ENCODE results near the gene CNTLN.

GRCh38 chr9:17487467-17487866 is 352.6 kb downstream of the CNTLN start:
- TF ChIP-seq, protein P1, sequence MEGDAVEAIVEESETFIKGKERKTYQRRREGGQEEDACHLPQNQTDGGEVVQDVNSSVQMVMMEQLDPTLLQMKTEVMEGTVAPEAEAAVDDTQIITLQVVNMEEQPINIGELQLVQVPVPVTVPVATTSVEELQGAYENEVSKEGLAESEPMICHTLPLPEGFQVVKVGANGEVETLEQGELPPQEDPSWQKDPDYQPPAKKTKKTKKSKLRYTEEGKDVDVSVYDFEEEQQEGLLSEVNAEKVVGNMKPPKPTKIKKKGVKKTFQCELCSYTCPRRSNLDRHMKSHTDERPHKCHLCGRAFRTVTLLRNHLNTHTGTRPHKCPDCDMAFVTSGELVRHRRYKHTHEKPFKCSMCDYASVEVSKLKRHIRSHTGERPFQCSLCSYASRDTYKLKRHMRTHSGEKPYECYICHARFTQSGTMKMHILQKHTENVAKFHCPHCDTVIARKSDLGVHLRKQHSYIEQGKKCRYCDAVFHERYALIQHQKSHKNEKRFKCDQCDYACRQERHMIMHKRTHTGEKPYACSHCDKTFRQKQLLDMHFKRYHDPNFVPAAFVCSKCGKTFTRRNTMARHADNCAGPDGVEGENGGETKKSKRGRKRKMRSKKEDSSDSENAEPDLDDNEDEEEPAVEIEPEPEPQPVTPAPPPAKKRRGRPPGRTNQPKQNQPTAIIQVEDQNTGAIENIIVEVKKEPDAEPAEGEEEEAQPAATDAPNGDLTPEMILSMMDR (IDR thresholded peaks at IDR 0.05) = no peak
- TF ChIP-seq POLR2AphosphoS5 (IDR thresholded peaks at IDR 0.05) = no peak
- TF ChIP-seq POLR2A (IDR thresholded peaks at IDR 0.05) = no peak
